Astrocyte of the cerebellum (primary cell): ENCODE results near the gene TRIM2.

Experiments
- DNase-seq: peaks from one replicate; pipeline ENCODE4 v3.0.0-alpha.2; 2011; ENCODE audit warnings: low read depth
- H3K4me3 ChIP-seq: 2 replicates; pipeline ENCODE4 v1.5.1; 2011; ENCODE audit warnings: mild to moderate bottlenecking, low read depth, low read length, moderate library complexity
- in situ Hi-C: cut with HindIII; loops from 2 replicates; pipeline ENCODE4 v1.10.0; 2017; ENCODE audit warnings: low sequenced_read_pairs
- TF ChIP-seq, protein P1 (sequence below): IDR thresholded peaks from 2 replicates; pipeline ENCODE4 v1.5.1; 2012; ENCODE audit warnings: low read length, low read depth, moderate library complexity, mild to moderate bottlenecking; ENCODE audit errors: missing control alignments

TRIM2 gene

DNA sequence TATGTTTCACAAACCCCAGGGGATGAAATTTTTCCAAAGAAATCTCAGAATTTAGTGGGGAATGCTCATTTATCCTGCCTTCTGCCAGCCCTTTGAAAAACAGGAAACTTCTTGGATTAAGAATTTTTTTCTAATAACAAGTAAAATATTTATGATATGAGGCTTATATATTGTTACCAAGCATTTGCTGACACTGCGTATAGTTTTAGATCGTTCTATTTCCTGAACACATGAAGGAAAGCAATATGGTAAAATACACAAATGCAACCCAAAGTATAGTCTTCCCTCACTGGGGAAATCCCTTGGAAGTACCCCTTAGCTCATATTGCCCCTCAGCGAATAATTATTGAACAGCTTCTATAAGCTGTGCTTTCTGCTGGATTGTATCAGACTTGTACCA lies 85.9 kb downstream of the TRIM2 start:
- DNase-seq: no peak
- in situ Hi-C loops: no loop called here
- TF ChIP-seq, protein P1, sequence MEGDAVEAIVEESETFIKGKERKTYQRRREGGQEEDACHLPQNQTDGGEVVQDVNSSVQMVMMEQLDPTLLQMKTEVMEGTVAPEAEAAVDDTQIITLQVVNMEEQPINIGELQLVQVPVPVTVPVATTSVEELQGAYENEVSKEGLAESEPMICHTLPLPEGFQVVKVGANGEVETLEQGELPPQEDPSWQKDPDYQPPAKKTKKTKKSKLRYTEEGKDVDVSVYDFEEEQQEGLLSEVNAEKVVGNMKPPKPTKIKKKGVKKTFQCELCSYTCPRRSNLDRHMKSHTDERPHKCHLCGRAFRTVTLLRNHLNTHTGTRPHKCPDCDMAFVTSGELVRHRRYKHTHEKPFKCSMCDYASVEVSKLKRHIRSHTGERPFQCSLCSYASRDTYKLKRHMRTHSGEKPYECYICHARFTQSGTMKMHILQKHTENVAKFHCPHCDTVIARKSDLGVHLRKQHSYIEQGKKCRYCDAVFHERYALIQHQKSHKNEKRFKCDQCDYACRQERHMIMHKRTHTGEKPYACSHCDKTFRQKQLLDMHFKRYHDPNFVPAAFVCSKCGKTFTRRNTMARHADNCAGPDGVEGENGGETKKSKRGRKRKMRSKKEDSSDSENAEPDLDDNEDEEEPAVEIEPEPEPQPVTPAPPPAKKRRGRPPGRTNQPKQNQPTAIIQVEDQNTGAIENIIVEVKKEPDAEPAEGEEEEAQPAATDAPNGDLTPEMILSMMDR: no peak
- H3K4me3 ChIP-seq: no peak overlapping the region

DNA sequence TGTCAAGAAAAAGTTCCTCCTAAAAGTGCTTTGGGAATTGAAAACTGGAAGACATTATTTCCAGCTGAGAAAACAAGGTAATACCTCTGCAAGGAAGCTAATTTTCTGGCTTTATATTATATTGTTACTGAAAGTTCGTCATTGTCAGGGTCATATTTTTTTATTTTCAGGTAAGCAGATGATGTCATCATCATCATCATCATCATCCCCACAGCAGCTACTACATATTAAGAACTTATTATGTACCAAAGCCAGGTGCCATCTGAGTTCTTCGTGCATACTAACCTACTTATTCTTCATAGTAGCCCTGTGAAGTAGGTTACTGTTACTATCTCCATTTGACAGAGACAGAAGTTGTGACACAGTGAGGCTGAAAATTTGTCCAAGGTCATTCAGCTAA lies 87.3 kb downstream of the TRIM2 start:
- TF ChIP-seq, protein P1: no peak
- no peak overlapping the region for H3K4me3 ChIP-seq
- in situ Hi-C loops: no loop called here
- no peak for DNase-seq

DNA sequence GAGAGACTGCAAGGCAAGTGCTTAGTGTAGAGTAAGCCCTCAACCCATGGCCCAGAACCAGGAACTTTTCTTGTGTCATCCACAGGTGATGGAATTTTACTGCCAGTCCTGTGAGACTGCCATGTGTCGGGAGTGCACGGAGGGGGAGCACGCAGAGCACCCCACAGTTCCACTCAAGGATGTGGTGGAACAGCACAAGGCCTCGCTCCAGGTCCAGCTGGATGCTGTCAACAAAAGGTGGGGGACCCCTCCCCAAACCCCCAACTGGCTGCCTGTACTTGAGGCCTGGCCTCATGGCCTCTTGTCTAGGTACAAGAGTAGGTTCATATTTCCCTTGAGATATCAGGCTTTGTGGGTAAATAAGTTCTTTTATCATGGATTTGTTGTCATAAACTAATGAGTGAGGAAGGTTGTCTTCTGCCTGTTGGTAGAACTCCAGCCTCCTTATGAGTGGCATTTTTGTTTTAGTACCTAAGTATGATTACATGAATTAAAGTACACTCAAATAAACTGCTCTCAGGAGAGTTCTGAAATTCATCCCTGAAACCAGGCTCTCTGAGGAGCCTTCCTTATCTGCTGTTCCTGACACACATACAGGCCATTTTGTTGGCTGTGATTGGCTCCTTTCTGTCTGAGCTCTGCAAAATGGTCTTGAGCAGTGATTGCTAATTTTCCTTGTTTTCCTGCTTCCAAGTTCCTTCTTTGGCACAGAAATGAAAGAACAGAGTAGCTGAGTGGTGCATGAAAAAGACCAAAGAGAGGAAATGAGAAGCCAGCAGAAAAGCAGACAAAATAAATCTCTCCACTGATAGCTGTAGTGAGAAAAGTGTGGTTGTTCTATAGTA lies 88.9 kb downstream of the TRIM2 start:
- DNase-seq: no peak
- in situ Hi-C loops: no loop called here
- H3K4me3 ChIP-seq: no peak overlapping the region
- TF ChIP-seq, protein P1: no peak

DNA sequence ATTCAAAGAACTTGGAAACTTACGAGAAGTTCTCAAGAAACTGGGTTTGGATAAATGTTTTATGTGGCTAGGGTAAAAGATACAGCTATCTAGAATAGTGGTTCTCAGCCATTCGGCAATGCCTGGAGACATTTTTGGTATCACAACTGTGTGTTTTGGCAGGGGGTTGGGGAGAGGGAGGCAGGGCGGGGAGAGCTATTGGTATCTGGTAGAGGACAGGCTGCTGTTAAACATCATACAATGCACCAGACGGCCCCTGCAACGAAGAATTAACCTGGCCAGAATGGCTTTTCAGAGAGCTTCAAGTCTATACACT lies 89.5 kb downstream of the TRIM2 start:
- no peak for DNase-seq
- in situ Hi-C loops: no loop called here
- TF ChIP-seq, protein P1: no peak
- no peak overlapping the region for H3K4me3 ChIP-seq

DNA sequence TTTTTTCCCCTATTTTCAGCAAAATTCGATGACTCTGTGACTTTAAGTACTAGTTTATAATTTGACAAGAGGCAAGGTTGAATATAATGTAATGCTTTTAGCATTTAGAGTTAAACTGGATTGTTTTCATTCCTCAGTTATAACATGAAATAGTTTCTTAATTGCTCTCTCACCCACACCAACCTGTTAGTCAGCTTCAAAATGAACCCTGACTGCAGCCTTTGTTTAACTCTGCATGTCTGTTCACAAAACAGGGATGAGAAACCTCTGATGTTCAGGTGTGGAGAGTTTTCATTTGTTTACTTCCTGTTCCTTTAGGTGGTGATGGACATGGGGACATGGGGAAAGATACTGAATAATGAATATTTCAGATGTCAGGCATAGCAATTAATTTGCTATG lies 90.4 kb downstream of the TRIM2 start:
- TF ChIP-seq, protein P1: no peak
- no peak overlapping the region for H3K4me3 ChIP-seq
- in situ Hi-C loops: no loop called here

DNA sequence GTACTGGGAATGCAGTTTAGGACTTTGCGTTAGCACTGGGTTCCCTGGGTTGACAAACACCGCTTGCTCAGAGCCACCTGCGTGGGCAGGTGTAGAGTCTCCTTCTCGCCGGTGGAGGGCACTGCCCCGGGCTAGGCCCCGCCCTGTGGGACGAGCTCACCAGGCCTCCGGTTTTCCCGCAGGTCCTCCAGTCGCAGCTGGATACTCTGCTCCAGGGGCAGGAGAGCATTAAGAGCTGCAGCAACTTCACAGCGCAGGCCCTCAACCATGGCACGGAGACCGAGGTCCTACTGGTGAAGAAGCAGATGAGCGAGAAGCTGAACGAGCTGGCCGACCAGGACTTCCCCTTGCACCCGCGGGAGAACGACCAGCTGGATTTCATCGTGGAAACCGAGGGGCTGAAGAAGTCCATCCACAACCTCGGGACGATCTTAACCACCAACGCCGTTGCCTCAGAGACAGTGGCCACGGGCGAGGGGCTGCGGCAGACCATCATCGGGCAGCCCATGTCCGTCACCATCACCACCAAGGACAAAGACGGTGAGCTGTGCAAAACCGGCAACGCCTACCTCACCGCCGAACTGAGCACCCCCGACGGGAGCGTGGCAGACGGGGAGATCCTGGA lies 91.0 kb downstream of the TRIM2 start:
- in situ Hi-C loops: no loop called here
- H3K4me3 ChIP-seq: no peak overlapping the region
- TF ChIP-seq, protein P1: no peak
- no peak for DNase-seq

More for the DNA sequence above, 90.4 kb downstream of the TRIM2 start:
- DNase-seq: no peak
